Stimulated activated CD8-positive, alpha-beta memory T cell treated with anti-CD3 and anti-CD28 coated beads, Interleukin-4, amount 100 ng/mL, for 1 hour (primary cell): ENCODE data around the gene CD19.
"Not testable (repeated sequence)": the region's sequence is repeated elsewhere in the genome, so short reads cannot be mapped to it uniquely, and the experiment has no call there.

Source experiments
- DNase-seq, 2 donors: peaks; one replicate each; pipeline ENCODE4 v3.0.0-alpha.2; 2020; ENCODE audit warnings: low read depth in 2 of 2, low spot score in 1 of 2

The CD19 gene

DNA sequence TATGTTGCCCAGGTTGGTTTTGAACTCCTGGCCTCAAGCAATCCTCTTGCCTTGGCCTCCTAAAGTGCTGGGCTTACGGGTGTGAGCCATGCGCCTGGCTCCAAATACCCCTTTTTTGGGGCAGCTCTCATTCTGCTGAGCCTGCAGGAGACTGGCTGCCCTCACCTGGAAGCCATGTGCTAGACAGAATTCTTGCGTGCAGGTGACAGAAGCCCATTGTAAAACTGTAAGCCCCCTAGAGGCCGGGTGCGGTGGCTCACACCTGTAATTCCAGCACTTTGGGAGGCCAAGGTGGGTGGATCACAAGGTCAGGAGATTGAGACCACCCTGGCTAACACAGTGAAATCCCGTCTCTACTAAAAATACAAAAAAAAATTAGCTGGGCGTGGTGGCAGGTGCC is 48.6 kb downstream of the CD19 start:
- DNase-seq: not testable (repeated sequence)

DNA sequence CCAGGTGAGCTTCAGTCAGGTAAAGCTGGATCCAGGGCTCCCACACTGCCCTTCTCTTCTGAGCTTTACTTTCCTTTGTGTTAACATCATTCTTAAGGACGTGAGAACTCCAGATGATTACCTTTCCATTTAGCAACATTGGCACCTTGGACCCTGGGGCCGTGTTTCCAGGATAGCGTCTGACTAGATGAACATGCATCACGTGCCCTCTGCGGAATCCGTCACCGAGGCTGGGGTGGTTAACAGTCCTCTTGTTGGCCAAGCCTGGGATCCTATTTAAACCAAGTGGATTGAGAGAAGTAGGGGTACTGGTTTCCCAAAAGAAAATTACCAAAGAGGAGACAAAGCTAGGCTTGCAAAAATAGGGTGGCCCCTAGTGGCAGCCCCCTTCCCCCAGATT is 49.2 kb downstream of the CD19 start:
- DNase-seq: no peak

DNA sequence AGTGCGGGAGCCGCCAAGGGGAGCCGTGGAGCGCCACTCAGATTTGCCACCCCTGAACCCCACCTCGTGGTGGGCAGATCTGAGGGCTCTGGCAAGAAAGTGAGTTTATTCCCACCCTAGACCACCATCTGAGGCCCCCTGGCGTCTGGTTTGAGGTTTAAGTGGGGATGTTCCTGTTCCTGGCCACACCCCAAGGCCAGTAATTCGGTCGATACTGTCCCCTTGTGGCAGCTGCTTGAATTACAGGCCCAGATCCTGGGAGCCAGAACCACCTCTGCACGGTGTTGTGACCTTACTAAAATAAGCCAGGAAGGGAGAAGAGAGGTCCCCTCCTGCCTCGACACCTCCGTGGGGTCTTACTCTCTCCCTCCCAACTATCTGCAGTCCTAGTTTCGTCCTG is 49.7 kb downstream of the CD19 start:
- no peak for DNase-seq

DNA sequence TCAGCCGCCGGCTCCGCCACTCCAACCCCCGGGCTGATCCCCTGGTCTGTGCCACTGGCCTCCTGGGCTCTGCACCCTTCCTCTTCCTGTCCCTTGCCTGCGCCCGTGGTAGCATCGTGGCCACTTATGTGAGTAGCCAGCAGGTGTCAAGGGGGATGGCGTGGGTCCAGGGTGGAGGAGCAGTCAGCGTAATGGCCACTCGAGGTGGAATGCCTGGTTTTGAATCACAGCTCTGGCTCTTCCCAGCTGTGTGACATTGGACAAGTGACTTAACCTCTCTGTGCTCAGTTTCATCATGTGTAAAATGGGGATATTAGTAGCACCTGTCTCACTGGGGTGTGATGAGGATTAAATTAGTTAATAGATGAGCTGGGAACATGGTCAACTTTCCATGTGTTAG is 50.6 kb downstream of the CD19 start:
- no peak for DNase-seq

DNA sequence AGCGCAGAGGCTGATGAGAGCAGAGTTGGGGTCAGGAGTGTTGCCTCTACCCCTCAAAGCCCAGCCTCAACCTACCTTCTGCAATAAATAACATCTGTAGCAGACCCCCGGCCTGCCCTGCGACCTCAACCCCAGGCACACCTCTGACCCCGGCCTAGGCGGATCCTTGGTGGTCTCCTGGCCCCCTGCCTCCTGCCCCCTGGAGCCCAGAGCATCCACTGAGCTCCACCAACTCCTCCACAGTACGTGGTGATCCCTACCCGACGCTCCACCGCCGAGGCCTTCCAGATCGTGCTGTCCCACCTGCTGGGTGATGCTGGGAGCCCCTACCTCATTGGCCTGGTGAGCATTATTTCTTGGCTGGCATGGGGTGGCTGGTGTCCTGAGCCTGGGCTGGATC is 51.2 kb downstream of the CD19 start:
- DNase-seq: no peak

DNA sequence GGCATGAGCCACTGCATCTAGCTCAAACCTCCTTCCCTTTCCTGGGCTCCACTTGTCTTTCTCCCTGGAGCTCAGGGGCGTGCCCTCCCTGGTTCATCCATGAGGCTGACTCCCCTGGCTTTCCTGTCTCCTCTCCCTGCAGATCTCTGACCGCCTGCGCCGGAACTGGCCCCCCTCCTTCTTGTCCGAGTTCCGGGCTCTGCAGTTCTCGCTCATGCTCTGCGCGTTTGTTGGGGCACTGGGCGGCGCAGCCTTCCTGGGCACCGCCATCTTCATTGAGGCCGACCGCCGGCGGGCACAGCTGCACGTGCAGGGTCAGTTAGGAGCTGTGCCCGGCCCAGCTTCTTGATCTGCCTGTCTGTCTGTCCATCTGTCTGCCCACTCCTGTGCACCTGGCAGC is 51.9 kb downstream of the CD19 start:
- no peak for DNase-seq

DNA sequence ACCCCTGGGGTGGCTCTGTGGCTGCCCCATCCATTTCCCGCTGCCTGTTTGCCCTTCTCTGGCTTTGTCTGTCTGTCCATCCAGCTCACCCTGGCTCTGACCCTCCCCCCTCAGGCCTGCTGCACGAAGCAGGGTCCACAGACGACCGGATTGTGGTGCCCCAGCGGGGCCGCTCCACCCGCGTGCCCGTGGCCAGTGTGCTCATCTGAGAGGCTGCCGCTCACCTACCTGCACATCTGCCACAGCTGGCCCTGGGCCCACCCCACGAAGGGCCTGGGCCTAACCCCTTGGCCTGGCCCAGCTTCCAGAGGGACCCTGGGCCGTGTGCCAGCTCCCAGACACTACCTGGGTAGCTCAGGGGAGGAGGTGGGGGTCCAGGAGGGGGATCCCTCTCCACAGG is 52.3 kb downstream of the CD19 start:
- DNase-seq: no peak

DNA sequence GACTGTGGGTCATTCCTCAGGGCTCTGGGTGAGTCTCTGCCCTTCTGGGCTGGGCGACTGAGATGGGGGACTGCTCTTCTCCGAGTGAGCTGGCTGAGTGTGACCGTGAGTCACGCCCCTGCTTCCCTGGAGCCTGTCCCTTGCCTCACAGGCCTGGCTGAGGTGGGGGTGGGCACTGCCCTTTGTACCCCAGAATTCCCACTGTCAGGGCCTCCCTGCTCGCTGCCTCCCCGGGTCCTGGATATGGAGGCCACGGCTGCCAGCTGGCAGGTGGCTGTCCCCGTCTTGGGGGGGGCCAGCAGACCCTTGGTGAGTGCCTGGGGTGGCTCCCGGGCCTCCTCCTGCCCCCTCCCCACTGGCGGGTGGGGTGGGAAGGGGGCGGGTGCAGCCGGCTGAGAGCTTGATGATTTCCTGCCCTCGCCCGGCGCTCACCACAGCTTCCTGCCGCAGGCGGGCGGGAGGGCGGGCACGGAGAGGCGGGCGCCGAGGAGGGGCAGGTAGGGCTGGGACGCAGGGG is 52.9 kb downstream of the CD19 start, which contains the start of gene LAT:
LAT (plus strand) TSS at position 434 of the 517 bp plus-strand sequence. CDS start 366 bp downstream, outside the sequence.
- DNase-seq: peak; percentile 60 to 65

DNA sequence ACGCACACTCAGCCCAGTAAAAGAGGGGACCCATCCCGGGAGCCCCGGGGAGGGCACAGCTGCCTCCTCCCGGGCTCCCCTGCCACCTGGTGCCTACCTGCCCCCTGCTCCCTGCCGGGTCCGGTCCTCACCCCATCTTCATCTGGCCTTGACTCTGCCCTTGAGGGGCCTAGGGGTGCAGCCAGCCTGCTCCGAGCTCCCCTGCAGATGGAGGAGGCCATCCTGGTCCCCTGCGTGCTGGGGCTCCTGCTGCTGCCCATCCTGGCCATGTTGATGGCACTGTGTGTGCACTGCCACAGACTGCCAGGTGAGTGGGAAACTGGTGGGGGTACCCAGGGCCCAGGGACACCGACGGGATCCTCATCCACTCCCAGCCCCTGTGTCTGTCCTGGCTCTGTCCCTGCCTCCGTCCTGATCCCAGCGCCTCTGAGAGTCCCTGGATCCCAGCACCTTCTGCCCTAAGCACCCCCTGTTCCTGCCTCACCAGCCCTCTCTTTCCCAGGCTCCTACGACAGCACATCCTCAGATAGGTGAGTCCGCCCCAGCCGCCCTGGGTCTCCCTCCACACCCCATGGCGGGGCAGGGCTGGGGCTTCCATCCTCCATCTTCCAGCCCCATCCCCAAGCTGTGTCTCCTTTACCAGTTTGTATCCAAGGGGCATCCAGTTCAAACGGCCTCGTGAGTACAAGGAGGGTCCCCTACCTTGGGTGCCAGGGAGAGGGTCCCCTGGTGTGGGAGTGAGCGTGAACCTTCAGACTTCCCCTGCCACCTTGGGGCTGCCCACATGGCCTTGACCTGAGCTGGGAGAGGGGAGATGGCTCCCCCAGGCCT is 53.7 kb downstream of the CD19 start:
- no peak for DNase-seq

DNA sequence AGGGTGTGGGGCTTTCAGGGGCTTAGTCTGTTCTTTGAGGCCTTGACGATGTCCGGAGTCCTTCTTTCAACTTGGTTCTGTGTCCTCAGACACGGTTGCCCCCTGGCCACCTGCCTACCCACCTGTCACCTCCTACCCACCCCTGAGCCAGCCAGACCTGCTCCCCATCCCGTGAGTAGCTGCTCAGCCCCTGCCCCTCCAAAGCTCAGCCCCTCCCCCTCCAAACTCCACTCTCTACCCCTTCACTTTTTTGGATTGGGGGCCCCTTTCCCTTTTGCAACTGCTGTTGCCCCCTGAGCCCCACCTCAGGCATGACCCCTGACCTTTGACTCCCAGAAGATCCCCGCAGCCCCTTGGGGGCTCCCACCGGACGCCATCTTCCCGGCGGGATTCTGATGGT is 54.3 kb downstream of the CD19 start:
- no peak for DNase-seq

DNA sequence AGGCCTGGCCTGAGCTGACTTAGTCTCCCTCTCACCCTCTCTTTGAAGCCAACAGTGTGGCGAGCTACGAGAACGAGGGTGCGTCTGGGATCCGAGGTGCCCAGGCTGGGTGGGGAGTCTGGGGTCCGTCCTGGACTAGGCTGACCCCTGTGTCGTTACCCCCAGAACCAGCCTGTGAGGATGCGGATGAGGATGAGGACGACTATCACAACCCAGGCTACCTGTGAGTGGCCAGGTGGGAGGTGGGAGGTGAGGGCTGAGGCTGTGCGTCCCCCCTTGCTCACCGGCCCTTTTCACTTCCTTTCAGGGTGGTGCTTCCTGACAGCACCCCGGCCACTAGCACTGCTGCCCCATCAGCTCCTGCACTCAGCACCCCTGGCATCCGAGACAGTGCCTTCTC is 54.7 kb downstream of the CD19 start:
- DNase-seq: no peak

DNA sequence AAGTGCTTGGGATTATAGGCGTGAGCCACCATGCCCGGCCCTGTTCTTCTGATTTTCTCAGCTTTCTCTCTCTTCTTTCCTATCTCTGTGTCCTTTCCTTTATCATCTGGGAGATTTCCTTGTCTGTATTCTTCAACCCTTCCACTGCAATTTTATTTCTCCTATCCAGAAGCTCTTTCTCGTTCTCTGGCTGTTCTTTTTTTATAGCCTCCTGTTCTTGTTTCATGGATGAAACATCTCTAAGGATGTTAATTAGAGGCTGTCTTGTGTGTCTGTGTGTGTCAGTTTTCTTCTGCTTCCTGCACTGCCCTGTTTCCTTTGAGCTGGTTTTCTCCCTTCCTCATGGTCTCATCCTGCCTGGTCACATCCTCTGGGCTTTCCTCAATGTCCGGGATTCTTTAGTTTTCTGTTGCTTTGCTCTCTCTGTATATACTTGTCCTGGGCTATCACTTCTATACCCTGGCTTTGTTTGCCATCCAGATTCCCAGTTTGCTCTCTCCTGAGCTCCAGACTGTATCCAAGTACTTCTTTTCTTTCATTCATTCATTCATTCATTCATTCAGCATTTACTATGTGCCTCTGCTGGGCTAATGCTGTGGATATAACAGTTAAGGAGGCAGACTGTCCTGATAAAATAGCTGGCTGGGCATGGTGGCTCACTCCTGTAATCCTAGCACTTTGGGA is 55.5 kb downstream of the CD19 start:
- DNase-seq: no peak
